GM18499 (cell line): ENCODE data around the gene HEXIM2.

Experiments
- ATAC-seq: cut with Tn5 transposase; IDR thresholded peaks from one replicate; pipeline ENCODE4 v1.9.1; 2021; ENCODE audit warnings: moderate number of reproducible peaks; ENCODE audit not compliant: insufficient read depth, unreplicated experiment

Gene HEXIM2

GRCh38 chr17:45127548-45128300 is 34.0 kb upstream of the HEXIM2 start:
- ATAC-seq = no peak

- ATAC-seq = no peak
Measured at GRCh38 chr17:45128331-45128730, 33.3 kb upstream of the HEXIM2 start.

- ATAC-seq = no peak
Measured at GRCh38 chr17:45128989-45129388, 32.7 kb upstream of the HEXIM2 start.

- no peak for ATAC-seq
Measured at GRCh38 chr17:45129426-45129939, 32.2 kb upstream of the HEXIM2 start.

GRCh38 chr17:45129940-45130680 is 31.6 kb upstream of the HEXIM2 start:
- ATAC-seq = no peak

GRCh38 chr17:45130681-45131615 is 30.7 kb upstream of the HEXIM2 start:
- ATAC-seq = no peak

- ATAC-seq = no peak
Measured at GRCh38 chr17:45131616-45132319, 29.9 kb upstream of the HEXIM2 start.

GRCh38 chr17:45132320-45132571 is 29.4 kb upstream of the HEXIM2 start, which contains the start of gene PLCD3:
PLCD3 (minus strand) TSS chr17:45132515; CDS start chr17:45132410, 105 bp downstream.
- no peak for ATAC-seq

- no peak for ATAC-seq
Measured at GRCh38 chr17:45132572-45133463, 28.9 kb upstream of the HEXIM2 start.

GRCh38 chr17:45135192-45135977 is 26.3 kb upstream of the HEXIM2 start, which contains the start of gene ACBD4:
ACBD4 (plus strand) TSS chr17:45135687; CDS start chr17:45136145, 458 bp downstream.
- ATAC-seq = peak; percentile 79

- no peak for ATAC-seq
Measured at GRCh38 chr17:45135978-45136791, 25.5 kb upstream of the HEXIM2 start.

GRCh38 chr17:45136846-45137560 is 24.7 kb upstream of the HEXIM2 start:
- no peak for ATAC-seq

GRCh38 chr17:45137561-45138305 is 23.9 kb upstream of the HEXIM2 start:
- ATAC-seq = no peak

GRCh38 chr17:45138911-45139532 is 22.7 kb upstream of the HEXIM2 start:
- ATAC-seq = no peak

GRCh38 chr17:45139533-45139920 is 22.1 kb upstream of the HEXIM2 start:
- no peak for ATAC-seq
